HL-60 (cell line): ENCODE data around the gene PDCD6IP.

Experiments
- GABPA ChIP-seq: IDR thresholded peaks from 2 replicates; pipeline ENCODE4 v1.6.1; 2012; ENCODE audit warnings: low read depth
- REST ChIP-seq: IDR thresholded peaks from 2 replicates; pipeline ENCODE4 v1.6.1; 2012; ENCODE audit warnings: low read depth; ENCODE audit not compliant: insufficient replicate concordance

- TF ChIP-seq GABPA (no peak), REST (no peak)
These were observed 98.9 kb downstream of the PDCD6IP start for GRCh38 chr3:33897306-33897705.
